BE2C (cell line): Measurements from ENCODE around the gene SNW1. TPM values are rescaled to one million over a fixed set of nuclear protein-coding genes. Genes with fewer than 3 reads are reported as not detected.

Experiments
- DNase-seq: peaks from one replicate; pipeline ENCODE4 v3.0.0-alpha.2; 2020
- H3K27me3 ChIP-seq: fragments of 250-450 bp; sonication (Bioruptor Pico); 2 replicates; pipeline ENCODE4 v1.5.1; 2020; ENCODE audit warnings: mild to moderate bottlenecking
- H3K36me3 ChIP-seq: fragments of 250-450 bp; sonication (Bioruptor Pico); 2 replicates; pipeline ENCODE4 v1.5.1; 2020; ENCODE audit warnings: mild to moderate bottlenecking
- H3K4me1 ChIP-seq: fragments of 250-450 bp; sonication (Bioruptor Pico); 2 replicates; pipeline ENCODE4 v1.5.1; 2020
- H3K4me3 ChIP-seq: 2 replicates; pipeline ENCODE4 v1.5.1; 2011; ENCODE audit warnings: low read depth, low read length
- H3K9me3 ChIP-seq: fragments of 250-450 bp; sonication (Bioruptor Pico); 2 replicates; pipeline ENCODE4 v1.5.1; 2020
- CTCF ChIP-seq: IDR thresholded peaks from 2 replicates; pipeline ENCODE4 v1.5.1; 2012; ENCODE audit warnings: mild to moderate bottlenecking, low read depth, low read length
- polyA plus RNA-seq: library from polyadenylated mRNA; unstranded; fragments of >200 nt; gene quantifications from one replicate; pipeline ENCODE4 v1.2.1, GENCODE V29; 2012; ENCODE audit warnings: low read depth, missing spikeins; ENCODE audit not compliant: insufficient read length, insufficient read depth

SNW1 gene
- 111 TPM for polyA plus RNA-seq

- Histone ChIP-seq H3K4me1 (peaks cover 4% of the 10 kb centered on the region; the same call in 1 of the 2 replicates), H3K9me3 (no peaks in the 10 kb centered on the region; the same call in 1 of the 2 replicates), H3K27me3 (no peaks in the 10 kb centered on the region), H3K36me3 (peaks cover 12% of the 10 kb centered on the region), H3K4me3 (peak within 1 kb of the TSS; percentile 99)
- DNase-seq = peak; percentile 94
- no peak for TF ChIP-seq CTCF
These were observed at the start of gene SNW1 for GRCh38 chr14:77760381-77761204. TSS of gene SNW1 (minus strand) at chr14:77761156. CDS start at chr14:77761127, 29 bp downstream.

DNA sequence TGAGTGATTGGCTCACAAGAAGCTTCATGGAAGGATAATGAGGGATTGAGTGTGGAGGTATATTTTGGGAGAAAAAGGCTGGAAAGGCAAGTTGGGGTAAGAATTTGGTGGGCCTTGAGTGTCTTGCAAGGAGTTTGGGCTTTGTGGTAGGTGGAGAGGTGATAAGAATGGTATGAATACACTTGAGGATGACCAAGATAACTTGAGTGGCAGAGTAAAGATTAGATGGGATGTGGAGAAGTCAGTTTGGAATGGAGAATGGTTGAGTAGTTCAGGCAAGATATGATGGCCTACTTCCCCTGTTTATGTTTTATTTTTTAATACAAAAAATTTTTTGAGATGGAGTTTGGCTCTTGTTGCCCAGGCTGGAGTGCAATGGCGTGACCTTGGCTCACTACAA is 48.1 kb upstream of the SNW1 start:
- DNase-seq = no peak
- Histone ChIP-seq H3K27me3 (no peaks in the 10 kb centered on the region), H3K9me3 (no peaks in the 10 kb centered on the region), H3K36me3 (no peaks in the 10 kb centered on the region), H3K4me1 (no peaks in the 10 kb centered on the region), H3K4me3 (no peak overlapping the region)
- TF ChIP-seq CTCF = no peak

DNA sequence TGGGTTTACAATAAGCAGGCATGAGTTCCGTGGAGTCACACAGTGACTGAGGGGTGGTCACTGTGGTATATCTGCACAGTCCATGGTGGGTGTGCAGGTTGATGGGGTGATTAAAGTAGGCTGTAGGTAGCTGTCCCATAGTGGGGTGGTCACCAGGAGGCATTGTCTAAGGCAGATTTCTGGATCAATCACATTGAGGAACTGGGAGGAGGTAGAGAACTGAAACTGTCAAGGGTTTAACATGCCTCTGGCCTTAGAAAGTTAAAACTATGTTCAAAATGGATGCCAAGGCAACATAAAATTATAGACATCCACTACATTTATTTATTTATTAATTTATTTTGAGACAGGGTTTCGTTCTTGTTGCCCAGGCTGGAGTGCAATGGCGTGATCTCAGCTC is 47.3 kb upstream of the SNW1 start:
- Histone ChIP-seq H3K9me3 (no peaks in the 10 kb centered on the region), H3K27me3 (no peaks in the 10 kb centered on the region), H3K4me3 (no peak overlapping the region), H3K36me3 (no peaks in the 10 kb centered on the region), H3K4me1 (no peaks in the 10 kb centered on the region)
- TF ChIP-seq CTCF = no peak
- DNase-seq = no peak

GRCh38 chr14:77805706-77806105 is 44.8 kb upstream of the SNW1 start:
- DNase-seq = no peak
- no peaks in the 10 kb centered on the region for H3K9me3 ChIP-seq
- H3K4me3 ChIP-seq = no peak overlapping the region
- TF ChIP-seq CTCF = no peak
- H3K27me3 ChIP-seq = no peaks in the 10 kb centered on the region
- no peaks in the 10 kb centered on the region for H3K4me1 ChIP-seq
- H3K36me3 ChIP-seq = no peaks in the 10 kb centered on the region

DNA sequence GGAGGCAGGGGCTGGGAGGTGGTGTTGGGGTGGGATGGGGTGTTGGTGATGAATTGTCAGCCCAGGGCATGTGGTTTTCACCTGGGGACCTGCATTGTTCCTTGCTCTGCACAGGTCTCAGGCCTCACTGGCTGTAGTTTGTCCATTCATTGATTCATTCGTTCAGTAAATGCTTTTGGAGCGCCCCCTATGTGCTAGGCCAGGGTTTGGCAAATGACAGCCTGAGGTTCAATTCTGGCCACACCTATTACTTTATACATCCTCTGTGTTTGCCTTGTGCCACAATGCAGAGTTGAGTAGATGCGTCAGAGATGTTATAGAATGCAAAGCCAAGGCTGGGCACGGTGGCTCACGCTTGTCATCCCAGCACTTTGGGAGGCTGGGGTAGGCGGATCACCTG is 43.6 kb upstream of the SNW1 start:
- Histone ChIP-seq H3K4me3 (no peak overlapping the region), H3K4me1 (no peaks in the 10 kb centered on the region), H3K9me3 (no peaks in the 10 kb centered on the region), H3K36me3 (no peaks in the 10 kb centered on the region), H3K27me3 (no peaks in the 10 kb centered on the region)
- no peak for DNase-seq
- peak; percentile 39 for TF ChIP-seq CTCF

DNA sequence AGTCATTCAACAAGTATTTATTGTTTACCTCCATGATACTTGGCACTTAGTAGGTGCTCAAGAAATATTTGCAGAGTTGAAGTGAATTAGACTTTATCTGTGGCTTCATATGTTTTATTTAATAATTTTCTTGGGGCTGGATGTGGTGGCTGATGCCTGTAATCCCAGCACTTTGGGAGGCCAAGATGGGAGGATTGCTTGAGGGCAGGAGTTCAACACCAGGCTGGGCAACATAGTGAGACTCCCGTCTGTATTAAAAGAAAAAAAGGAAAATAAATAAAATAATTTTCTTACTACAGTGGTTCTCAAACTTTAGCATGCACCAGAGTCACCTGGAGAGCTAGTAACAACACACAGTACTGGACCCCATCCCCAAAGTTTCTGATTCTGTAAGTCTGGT is 39.9 kb upstream of the SNW1 start:
- no peaks in the 10 kb centered on the region for H3K27me3 ChIP-seq
- no peak for TF ChIP-seq CTCF
- no peaks in the 10 kb centered on the region for H3K36me3 ChIP-seq
- H3K4me3 ChIP-seq = peak overlapping the region; percentile 79
- DNase-seq = no peak
- no peaks in the 10 kb centered on the region for H3K9me3 ChIP-seq
- no peaks in the 10 kb centered on the region for H3K4me1 ChIP-seq
